Cardiac fibroblast (primary cell): Measurements from ENCODE around the gene GSE1.
"Not testable (repeated sequence)": the region's sequence is repeated elsewhere in the genome, so short reads cannot be mapped to it uniquely, and the experiment has no call there.

Experiments used
- DNase-seq, 2 donors: peaks; one replicate each; pipeline versions ENCODE4 v3.0.0 to v3.0.0-alpha.2; 2010; ENCODE audit warnings: low read depth in 2 of 2
- H3K4me3 ChIP-seq, 2 donors: replicated peaks in 1 of 2; 1 replicate in 1 of 2; 2 replicates in 1 of 2; pipeline ENCODE4 v1.5.1; 2011; ENCODE audit warnings: low read depth in 2 of 2, low read length in 2 of 2, mild to moderate bottlenecking in 2 of 2, moderate library complexity in 1 of 2
- TF ChIP-seq, protein P1 (sequence below): IDR thresholded peaks from one replicate; pipeline ENCODE4 v1.5.1; 2011; ENCODE audit warnings: low read depth, mild to moderate bottlenecking, low read length, inconsistent platforms

Gene GSE1

GRCh38 chr16:85586380-85587104, 26.6 kb upstream of the GSE1 start:
- H3K4me3 ChIP-seq: no peak overlapping the region
- TF ChIP-seq, protein P1, sequence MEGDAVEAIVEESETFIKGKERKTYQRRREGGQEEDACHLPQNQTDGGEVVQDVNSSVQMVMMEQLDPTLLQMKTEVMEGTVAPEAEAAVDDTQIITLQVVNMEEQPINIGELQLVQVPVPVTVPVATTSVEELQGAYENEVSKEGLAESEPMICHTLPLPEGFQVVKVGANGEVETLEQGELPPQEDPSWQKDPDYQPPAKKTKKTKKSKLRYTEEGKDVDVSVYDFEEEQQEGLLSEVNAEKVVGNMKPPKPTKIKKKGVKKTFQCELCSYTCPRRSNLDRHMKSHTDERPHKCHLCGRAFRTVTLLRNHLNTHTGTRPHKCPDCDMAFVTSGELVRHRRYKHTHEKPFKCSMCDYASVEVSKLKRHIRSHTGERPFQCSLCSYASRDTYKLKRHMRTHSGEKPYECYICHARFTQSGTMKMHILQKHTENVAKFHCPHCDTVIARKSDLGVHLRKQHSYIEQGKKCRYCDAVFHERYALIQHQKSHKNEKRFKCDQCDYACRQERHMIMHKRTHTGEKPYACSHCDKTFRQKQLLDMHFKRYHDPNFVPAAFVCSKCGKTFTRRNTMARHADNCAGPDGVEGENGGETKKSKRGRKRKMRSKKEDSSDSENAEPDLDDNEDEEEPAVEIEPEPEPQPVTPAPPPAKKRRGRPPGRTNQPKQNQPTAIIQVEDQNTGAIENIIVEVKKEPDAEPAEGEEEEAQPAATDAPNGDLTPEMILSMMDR: no peak
- DNase-seq: no peak

GRCh38 chr16:85587762-85588556, 25.2 kb upstream of the GSE1 start:
- no peak overlapping the region for H3K4me3 ChIP-seq
- no peak for DNase-seq
- TF ChIP-seq, protein P1: no peak

DNA sequence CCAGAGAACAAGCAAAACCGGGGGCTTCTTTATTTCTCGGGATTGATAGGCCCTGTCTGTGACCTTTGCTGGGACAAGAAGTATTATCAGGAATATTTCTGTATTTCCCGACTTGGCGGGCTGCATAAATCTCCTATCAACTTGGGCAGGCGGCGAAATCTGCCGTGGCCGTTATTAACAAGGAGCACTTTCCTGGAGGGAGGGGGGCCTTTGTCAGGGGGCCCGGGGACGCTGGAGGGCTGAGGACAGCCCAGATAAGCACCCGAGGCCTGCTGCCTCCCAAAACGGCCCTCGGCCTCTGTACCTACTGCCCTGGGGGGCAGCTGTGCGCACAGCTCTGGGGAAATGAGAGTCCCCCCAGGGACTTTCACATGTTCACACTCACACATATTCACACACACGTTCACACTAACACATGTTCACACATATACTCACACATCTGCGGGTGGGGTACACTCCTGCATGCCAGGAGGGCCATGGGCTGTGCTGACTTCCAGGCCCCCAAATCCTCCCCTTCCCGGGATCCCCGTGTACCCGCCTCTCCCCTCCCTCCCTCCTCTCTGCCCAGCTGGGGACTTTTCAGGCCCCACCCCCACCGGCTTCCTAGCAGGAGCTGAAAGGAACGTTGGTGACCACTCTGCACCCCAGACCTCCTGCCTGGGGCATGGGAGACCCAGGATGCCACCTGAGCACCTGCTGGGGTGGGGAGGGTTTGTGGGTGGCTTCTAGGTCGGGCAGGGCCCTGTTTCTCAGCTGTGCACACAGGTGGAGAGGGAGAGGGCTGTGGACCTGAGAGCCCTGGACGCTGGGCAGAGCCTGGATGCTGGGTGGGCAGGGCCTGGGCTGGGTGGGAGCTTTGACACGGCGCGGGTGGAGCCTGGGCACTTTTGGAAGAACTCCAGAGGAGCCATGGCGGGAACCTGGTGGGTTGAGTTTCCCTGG, 24.3 kb upstream of the GSE1 start:
- no peak for DNase-seq
- TF ChIP-seq, protein P1: no peak
- no peak overlapping the region for H3K4me3 ChIP-seq

GRCh38 chr16:85589688-85590505, 23.2 kb upstream of the GSE1 start:
- H3K4me3 ChIP-seq: no peak overlapping the region
- TF ChIP-seq, protein P1: no peak
- no peak for DNase-seq

- H3K4me3 ChIP-seq: no peak overlapping the region
- TF ChIP-seq, protein P1: no peak
- DNase-seq: no peak
Measured at GRCh38 chr16:85590506-85590832, 22.7 kb upstream of the GSE1 start.

DNA sequence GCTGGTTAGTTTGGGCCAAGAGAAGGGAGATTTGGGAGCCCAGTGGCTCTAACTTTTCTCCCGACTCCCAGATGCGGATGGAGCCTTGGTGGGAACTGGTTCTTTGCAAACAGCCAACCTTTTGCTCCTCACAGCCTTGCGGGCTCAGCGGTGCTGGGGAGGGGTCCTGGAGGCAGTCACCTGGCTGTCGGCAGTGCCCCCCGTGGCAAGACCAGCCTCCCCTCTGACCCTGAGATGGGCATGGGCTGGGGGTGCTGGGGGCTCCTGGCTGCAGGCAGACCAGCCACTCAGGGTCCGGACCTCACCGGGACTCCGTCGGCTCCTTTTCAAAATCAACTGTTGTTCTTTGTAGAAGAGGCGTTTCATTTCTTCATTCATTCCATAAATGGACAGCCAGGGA, 21.7 kb upstream of the GSE1 start:
- no peak for DNase-seq
- TF ChIP-seq, protein P1: no peak
- H3K4me3 ChIP-seq: no peak overlapping the region

GRCh38 chr16:85592277-85592676, 20.8 kb upstream of the GSE1 start:
- H3K4me3 ChIP-seq, DNase-seq: not testable (repeated sequence)
